HepG2 (cell line): ENCODE data around the gene PXK. TPM values are rescaled to one million over a fixed set of nuclear protein-coding genes. Genes with fewer than 3 reads are reported as not detected.

Experiments used
- ATAC-seq: fragments of 200-7000 bp; cut with Tn5 transposase; 3 replicates; pipeline ENCODE4 v1.9.1; 2020; ENCODE audit warnings: mild to moderate bottlenecking, moderate library complexity
- BruUV-seq: library from RNA; stranded (reverse); fragments of 400-500 nt; replicated peaks from 2 replicates; lab custom pipeline; 2021; lab: Mats Ljungman, UMichigan
- CTCF ChIA-PET: fragments of 300-600 bp; formaldehyde crosslinking; extraction: SDS; loops from one replicate; lab custom pipeline; 2021; ENCODE audit warnings: low total read pairs, inconsistent platforms, low intra/inter-chr PET ratio; lab: Yijun Ruan, JAX
- POLR2A ChIA-PET: fragments of 350-600 bp; sonication (Branson Sonifier 250); formaldehyde crosslinking; loops from one replicate; lab custom pipeline; 2020; ENCODE audit warnings: antibody characterized with exemption, inconsistent platforms; lab: Yijun Ruan, JAX
- DNase-seq: peaks from one replicate; pipeline ENCODE4 v3.0.0-alpha.2; 2015; ENCODE audit warnings: low spot score
- FAIRE-seq: peaks from 3 replicates; lab custom pipeline; 2011; peaks lifted over from hg19 to GRCh38; lab: Jason Lieb, UNC
- H2AFZ ChIP-seq: one replicate; pipeline ENCODE4 v1.6.1; 2011; ENCODE audit warnings: low read length, inconsistent platforms
- H3K27ac ChIP-seq: fragments of 300-600 bp; 3 replicates; pipeline ENCODE4 v1.8.0; 2011; ENCODE audit warnings: mixed run types, mild to moderate bottlenecking, mixed read lengths, low read length, inconsistent platforms; ENCODE audit not compliant: insufficient read depth; ENCODE audit errors: extremely low read length
- H3K27me3 ChIP-seq, 2 experiments: fragments of 200-600 bp in 1 of 2; 2 replicates in 1 of 2; 3 replicates in 1 of 2; pipeline versions ENCODE4 v1.6.0 to v1.8.0; 2011; ENCODE audit warnings: low read length in 2 of 2, mild to moderate bottlenecking in 2 of 2, moderate library complexity in 2 of 2, inconsistent platforms in 1 of 2; ENCODE audit not compliant: insufficient read depth in 2 of 2, control insufficient read depth in 1 of 2
- H3K36me3 ChIP-seq, 2 experiments: fragments of 200-600 bp in 1 of 2; replicated peaks in 1 of 2; 2 replicates in 1 of 2; 3 replicates in 1 of 2; pipeline versions ENCODE4 v1.5.1 to v1.8.0; 2011; ENCODE audit warnings: low read length in 2 of 2, inconsistent platforms in 1 of 2; ENCODE audit not compliant: insufficient read depth in 2 of 2, control insufficient read depth in 1 of 2
- H3K4me1 ChIP-seq: 2 replicates; pipeline ENCODE4 v1.5.1; 2012; ENCODE audit warnings: low read length, inconsistent platforms; ENCODE audit not compliant: insufficient read depth
- H3K4me2 ChIP-seq: 2 replicates; pipeline ENCODE4 v1.6.0; 2011; ENCODE audit warnings: low read depth, low read length, inconsistent platforms
- H3K4me3 ChIP-seq, 3 experiments: fragments of 200-600 bp in 1 of 3; sonication (generic), shearing (Covaris generic) in 1 of 3; replicated peaks in 1 of 3; 2 replicates each; pipeline ENCODE4 v1.5.1; 2011 to 2016; ENCODE audit warnings: low read length in 3 of 3, inconsistent platforms in 2 of 3, low read depth in 2 of 3, mild to moderate bottlenecking in 2 of 3, control low read depth in 1 of 3, mixed read lengths in 1 of 3; ENCODE audit not compliant: insufficient read depth in 1 of 3
- H3K79me2 ChIP-seq: one replicate; pipeline ENCODE4 v1.6.1; 2011; ENCODE audit warnings: low read length, inconsistent platforms; ENCODE audit not compliant: insufficient read depth
- H3K9ac ChIP-seq: 2 replicates; pipeline ENCODE4 v1.6.0; 2011; ENCODE audit warnings: mild to moderate bottlenecking, low read depth, low read length, inconsistent platforms; ENCODE audit not compliant: insufficient read depth
- H3K9me3 ChIP-seq: 2 replicates; pipeline ENCODE4 v1.5.1; 2012; ENCODE audit warnings: mild to moderate bottlenecking, low read length
- H4K20me1 ChIP-seq: 2 replicates; pipeline ENCODE4 v1.6.0; 2011; ENCODE audit warnings: inconsistent platforms, mild to moderate bottlenecking, low read length, moderate library complexity; ENCODE audit not compliant: insufficient read depth
- AFF4 ChIP-seq: sonication (generic); formaldehyde crosslinking; IDR thresholded peaks from 2 replicates; pipeline ENCODE4 v1.4.0; 2020; ENCODE audit warnings: missing genetic modification reagents
- ATF1 ChIP-seq: IDR thresholded peaks from 2 replicates; pipeline ENCODE4 v1.6.1; 2016; ENCODE audit warnings: mild to moderate bottlenecking, control low read depth
- GTF3A ChIP-seq: sonication (generic); formaldehyde crosslinking; conservative IDR thresholded peaks from 2 replicates; pipeline ENCODE4 v1.4.0; 2020; ENCODE audit warnings: mild to moderate bottlenecking, missing genetic modification reagents
- KAT7 ChIP-seq: IDR thresholded peaks from 2 replicates; pipeline ENCODE4 v1.6.1; 2018; ENCODE audit warnings: borderline replicate concordance, missing compliant biosample characterization
- KMT2A ChIP-seq: sonication (generic); formaldehyde crosslinking; IDR thresholded peaks from 2 replicates; pipeline ENCODE4 v1.4.0; 2020; ENCODE audit warnings: missing genetic modification reagents
- MBD4 ChIP-seq: IDR thresholded peaks from 2 replicates; pipeline ENCODE4 v1.6.1; 2012; ENCODE audit warnings: low read length, inconsistent platforms, borderline replicate concordance
- MNT ChIP-seq: fragments of 450-650 bp; IDR thresholded peaks from 2 replicates; pipeline ENCODE4 v1.6.1; 2016
- NFE2 ChIP-seq: sonication (generic); formaldehyde crosslinking; IDR thresholded peaks from 2 replicates; pipeline ENCODE4 v1.4.0; 2020; ENCODE audit warnings: missing genetic modification reagents
- PHF21A ChIP-seq: sonication (generic); formaldehyde crosslinking; IDR thresholded peaks from 2 replicates; pipeline ENCODE4 v1.5.0; 2020; ENCODE audit warnings: mild to moderate bottlenecking, missing genetic modification reagents
- TFAP4 ChIP-seq: sonication (generic); IDR thresholded peaks from 2 replicates; pipeline ENCODE4 v1.6.1; 2016; ENCODE audit warnings: low read depth, borderline replicate concordance
- ZBTB44 ChIP-seq: sonication (generic); formaldehyde crosslinking; IDR thresholded peaks from 2 replicates; pipeline ENCODE4 v1.4.0; 2020; ENCODE audit warnings: missing genetic modification reagents
- ZMYM4 ChIP-seq: sonication (generic); formaldehyde crosslinking; IDR thresholded peaks from 2 replicates; pipeline ENCODE4 v1.8.1; 2023; ENCODE audit warnings: mild to moderate bottlenecking, missing genetic modification reagents
- ZNF260 ChIP-seq: sonication (generic); formaldehyde crosslinking; IDR thresholded peaks from 2 replicates; pipeline ENCODE4 v1.4.0; 2020; ENCODE audit warnings: missing genetic modification reagents, low read depth, mild to moderate bottlenecking, borderline replicate concordance
- ZNF768 ChIP-seq: sonication (generic); formaldehyde crosslinking; IDR thresholded peaks from 2 replicates; pipeline ENCODE4 v1.4.0; 2020; ENCODE audit warnings: missing genetic modification reagents
- ZUFSP ChIP-seq: sonication (generic); formaldehyde crosslinking; IDR thresholded peaks from 2 replicates; pipeline ENCODE4 v1.9.0; 2021; ENCODE audit warnings: missing genetic modification reagents, mild to moderate bottlenecking, borderline replicate concordance
- WGBS: methylation state at CpG from one replicate; pipeline ENCODE4 v1.1.6; 2017; ENCODE audit warnings: low lambda C conversion rate; 5-methylcytosine and 5-hydroxymethylcytosine counted together
- in situ Hi-C: cut with HindIII; loops from 2 replicates; pipeline ENCODE4 v1.10.0; 2017; ENCODE audit warnings: low pct_unique_long_range_greater_than_20kb; ENCODE audit not compliant: extremely low pct_ligation_motif_present
- intact Hi-C: fragments of 100-400 bp; cut with micrococcal nuclease; formaldehyde crosslinking; loops from one replicate; pipeline ENCODE4 v1.10.0; 2022; ENCODE audit not compliant: unreplicated experiment
- polyA plus RNA-seq, 8 experiments: library from polyadenylated mRNA; depleted of rRNA in 3 of 8; stranded (reverse) in 7 of 8; unstranded in 1 of 8; fragments of >200 nt; fragmentation: Illumina TruSeq in 4 of 8; extraction: Trizol in 4 of 8; gene quantifications; 2 replicates each; pipeline versions ENCODE4 v1.2.1 to v1.2.3, GENCODE V29; 2011 to 2016; ENCODE audit warnings: low read depth in 4 of 8, missing spikeins in 1 of 8, mixed read lengths in 1 of 8; ENCODE audit not compliant: insufficient read depth in 1 of 8
- total RNA-seq, 5 experiments: library from RNA; depleted of rRNA; stranded (reverse); fragments of >200 nt; fragmentation: Illumina TruSeq; extraction: Trizol; gene quantifications; 2 replicates each; pipeline ENCODE4 v1.2.3, GENCODE V29; 2016; ENCODE audit warnings: low read depth in 1 of 5

The PXK gene
- total and polyA plus RNA-seq, 2 of the 13 experiments (the other 11 are each of a cell fraction or from before 2014, with no cell fraction given) = 6.4 to 18.6 TPM

- H3K36me3 ChIP-seq = no peaks in the 10 kb centered on the region
Observed at GRCh38 chr3:58377168-58377567, 44.5 kb downstream of the PXK start.

More at GRCh38 chr3:58377168-58377567, 44.5 kb downstream of the PXK start:
- ATAC-seq (no peak), DNase-seq (no peak), FAIRE-seq (no peak)
- no TSS peak for BruUV-seq
- TF ChIP-seq MNT = no peak
- TF ChIP-seq GTF3A = no peak
- no peak for TF ChIP-seq ZMYM4 (CRISPR knock-in tag)
- TF ChIP-seq PHF21A (CRISPR knock-in tag) = no peak
- TF ChIP-seq ZBTB44 (CRISPR knock-in tag) = no peak
- no peak for TF ChIP-seq AFF4 (CRISPR knock-in tag)
- TF ChIP-seq KAT7 = no peak
- no peak for TF ChIP-seq ZUFSP (CRISPR knock-in tag)
- TF ChIP-seq NFE2 (CRISPR knock-in tag) = no peak
- no peak for TF ChIP-seq MBD4
- TF ChIP-seq KMT2A (CRISPR knock-in tag) = no peak
- no peak for TF ChIP-seq TFAP4
- no peak for TF ChIP-seq ATF1 (CRISPR knock-in tag)
- no peak for TF ChIP-seq ZNF768 (CRISPR knock-in tag)
- no peak for TF ChIP-seq ZNF260 (CRISPR knock-in tag)
- CTCF ChIA-PET = no interaction called here
- intact Hi-C loops (no loop called here), in situ Hi-C loops (no loop called here)
- Histone ChIP-seq H3K79me2 (no peaks in the 10 kb centered on the region), H3K4me1 (no peaks in the 10 kb centered on the region), H4K20me1 (no peaks in the 10 kb centered on the region), H3K9ac (no peak overlapping the region), H3K27me3 (no peaks in the 10 kb centered on the region), H3K27ac (no peak overlapping the region), H3K9me3 (no peaks in the 10 kb centered on the region), H3K4me3 (no peak overlapping the region), H3K4me2 (no peak overlapping the region), H2AFZ (no peak overlapping the region)
- WGBS = 91% methylated on average over 5 of the region's 5 CpGs
- POLR2A ChIA-PET = no interaction called here
